AG09309 (cell line): ENCODE measurements around the gene ARHGEF35.

ENCODE experiments used
- DNase-seq: peaks from one replicate; pipeline ENCODE4 v3.0.0-alpha.2; 2010; ENCODE audit warnings: low read depth
- H3K4me3 ChIP-seq: 2 replicates; pipeline ENCODE4 v1.5.1; 2011; ENCODE audit warnings: mild to moderate bottlenecking, low read depth, low read length, moderate library complexity; ENCODE audit not compliant: control insufficient read depth
- TF ChIP-seq, protein P1 (sequence below): IDR thresholded peaks from 2 replicates; pipeline ENCODE4 v1.5.1; 2011; ENCODE audit warnings: mild to moderate bottlenecking, low read depth, low read length, inconsistent platforms; ENCODE audit not compliant: insufficient read depth, control insufficient read depth; ENCODE audit errors: missing control alignments

ARHGEF35 gene

DNA sequence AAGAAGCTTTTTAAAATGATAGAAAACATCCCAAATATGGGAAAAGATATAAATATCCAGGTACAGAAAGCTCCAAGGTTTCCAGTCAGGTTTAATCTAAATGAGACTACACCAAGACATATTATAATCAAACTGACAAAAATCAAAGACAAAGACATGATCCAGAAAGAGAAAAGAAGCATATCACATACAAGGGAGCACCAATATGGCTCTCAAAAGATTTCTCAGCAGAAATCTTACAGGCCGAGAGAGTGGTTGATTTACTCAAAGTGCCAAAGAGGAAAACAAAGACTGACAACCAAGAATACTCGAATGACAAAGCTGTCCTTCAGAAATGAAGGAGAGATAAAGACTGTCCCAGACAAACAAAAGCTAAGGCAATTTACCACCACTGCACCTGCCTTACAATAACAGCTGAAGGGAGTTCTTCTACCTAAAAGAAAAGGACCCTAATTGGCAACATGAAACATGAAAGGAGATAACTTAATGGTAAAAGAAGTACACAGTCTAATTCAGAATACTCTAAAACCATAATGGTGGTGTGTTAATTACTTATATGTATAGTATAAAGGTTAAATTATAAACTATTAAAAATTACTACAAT lies 47.3 kb downstream of the ARHGEF35 start:
- no peak overlapping the region for H3K4me3 ChIP-seq
- TF ChIP-seq, protein P1, sequence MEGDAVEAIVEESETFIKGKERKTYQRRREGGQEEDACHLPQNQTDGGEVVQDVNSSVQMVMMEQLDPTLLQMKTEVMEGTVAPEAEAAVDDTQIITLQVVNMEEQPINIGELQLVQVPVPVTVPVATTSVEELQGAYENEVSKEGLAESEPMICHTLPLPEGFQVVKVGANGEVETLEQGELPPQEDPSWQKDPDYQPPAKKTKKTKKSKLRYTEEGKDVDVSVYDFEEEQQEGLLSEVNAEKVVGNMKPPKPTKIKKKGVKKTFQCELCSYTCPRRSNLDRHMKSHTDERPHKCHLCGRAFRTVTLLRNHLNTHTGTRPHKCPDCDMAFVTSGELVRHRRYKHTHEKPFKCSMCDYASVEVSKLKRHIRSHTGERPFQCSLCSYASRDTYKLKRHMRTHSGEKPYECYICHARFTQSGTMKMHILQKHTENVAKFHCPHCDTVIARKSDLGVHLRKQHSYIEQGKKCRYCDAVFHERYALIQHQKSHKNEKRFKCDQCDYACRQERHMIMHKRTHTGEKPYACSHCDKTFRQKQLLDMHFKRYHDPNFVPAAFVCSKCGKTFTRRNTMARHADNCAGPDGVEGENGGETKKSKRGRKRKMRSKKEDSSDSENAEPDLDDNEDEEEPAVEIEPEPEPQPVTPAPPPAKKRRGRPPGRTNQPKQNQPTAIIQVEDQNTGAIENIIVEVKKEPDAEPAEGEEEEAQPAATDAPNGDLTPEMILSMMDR, result no peak
- DNase-seq, result no peak

DNA sequence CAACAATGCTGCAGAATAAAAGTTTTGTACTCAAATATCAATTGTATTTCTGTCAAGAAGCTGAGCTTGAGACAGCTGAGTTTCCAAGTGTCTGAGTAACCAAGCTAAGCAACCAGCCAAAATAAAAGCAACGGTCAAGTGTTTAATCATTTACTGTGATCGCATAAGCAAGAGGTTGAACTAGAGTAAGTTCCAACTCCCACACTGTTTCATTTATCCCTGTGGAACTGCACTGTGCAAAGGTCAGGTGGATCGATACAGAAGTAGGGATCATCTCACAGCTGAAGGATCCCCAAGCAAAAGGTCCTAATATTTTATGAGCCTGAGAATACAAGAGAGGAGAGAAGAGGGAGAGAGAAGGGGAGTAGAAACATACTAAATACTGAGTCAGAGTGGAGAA lies 51.2 kb downstream of the ARHGEF35 start:
- TF ChIP-seq, protein P1, result no peak
- no peak for DNase-seq
- no peak overlapping the region for H3K4me3 ChIP-seq

DNA sequence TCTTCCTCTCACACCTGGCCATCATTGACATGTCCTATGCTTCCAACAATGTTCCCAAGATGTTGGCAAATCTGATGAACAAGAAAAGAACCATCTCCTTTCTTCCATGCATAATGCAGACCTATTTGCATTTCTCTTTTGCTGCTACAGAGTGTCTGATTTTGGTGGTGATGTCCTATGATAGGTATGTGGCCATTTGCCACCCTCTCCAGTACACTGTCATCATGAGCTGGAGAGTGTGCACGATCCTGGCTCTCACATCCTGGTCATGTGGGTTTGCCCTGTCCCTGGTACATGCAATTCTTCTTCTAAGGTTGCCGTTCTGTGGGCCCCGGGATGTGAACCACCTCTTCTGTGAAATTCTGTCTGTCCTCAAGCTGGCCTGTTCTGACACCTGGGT lies 53.4 kb downstream of the ARHGEF35 start:
- H3K4me3 ChIP-seq, result no peak overlapping the region
- TF ChIP-seq, protein P1, result no peak
- no peak for DNase-seq

DNA sequence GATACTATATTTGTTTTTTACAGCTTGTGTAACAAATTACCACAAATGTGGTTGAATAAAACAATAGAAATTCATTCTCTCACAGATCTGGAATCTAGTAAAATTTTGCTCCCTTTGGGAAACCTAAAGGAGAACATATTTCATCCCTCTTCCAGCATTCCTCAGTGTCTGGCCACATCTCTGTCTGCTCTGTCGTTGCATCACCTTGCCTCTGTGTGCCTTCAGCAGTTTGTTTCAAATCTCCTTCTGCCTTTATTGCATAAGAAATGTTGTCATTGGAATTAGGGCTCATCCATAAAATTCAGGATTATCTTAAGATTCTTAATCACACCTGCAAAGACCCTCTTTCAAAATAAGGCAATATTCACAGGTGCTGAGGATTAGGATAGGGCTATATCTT lies 58.1 kb downstream of the ARHGEF35 start:
- TF ChIP-seq, protein P1, result no peak
- H3K4me3 ChIP-seq, result no peak overlapping the region
- DNase-seq, result no peak
